GM06990 (cell line): ENCODE data around the gene PTPRS.

ENCODE experiments used
- DNase-seq: peaks from one replicate; pipeline ENCODE4 v3.0.0-alpha.2; 2011; ENCODE audit not compliant: insufficient read length; ENCODE audit errors: extremely low read depth
- H3K27me3 ChIP-seq: replicated peaks from 2 replicates; pipeline ENCODE4 v1.6.0; 2011; ENCODE audit warnings: low read length; ENCODE audit not compliant: control insufficient read depth, insufficient read depth
- H3K36me3 ChIP-seq: 2 replicates; pipeline ENCODE4 v1.5.1; 2011; ENCODE audit warnings: low read length; ENCODE audit not compliant: control insufficient read depth, insufficient read depth
- H3K4me3 ChIP-seq: replicated peaks from 2 replicates; pipeline ENCODE4 v1.5.1; 2011; ENCODE audit warnings: low read depth, mild to moderate bottlenecking, control low read depth, low read length
- TF ChIP-seq, protein P1 (sequence below): IDR thresholded peaks from 2 replicates; pipeline ENCODE4 v1.5.1; 2011; ENCODE audit warnings: low read length, control low read depth, mild to moderate bottlenecking, inconsistent platforms; ENCODE audit not compliant: insufficient read depth, poor library complexity, severe bottlenecking

PTPRS gene

GRCh38 chr19:5334824-5335500, 5.7 kb downstream of the PTPRS start:
- Histone ChIP-seq H3K4me3 (no peak overlapping the region), H3K36me3 (no peaks in the 10 kb centered on the region), H3K27me3 (no peaks in the 10 kb centered on the region; the same call in 1 of the 2 replicates)
- TF ChIP-seq, protein P1, sequence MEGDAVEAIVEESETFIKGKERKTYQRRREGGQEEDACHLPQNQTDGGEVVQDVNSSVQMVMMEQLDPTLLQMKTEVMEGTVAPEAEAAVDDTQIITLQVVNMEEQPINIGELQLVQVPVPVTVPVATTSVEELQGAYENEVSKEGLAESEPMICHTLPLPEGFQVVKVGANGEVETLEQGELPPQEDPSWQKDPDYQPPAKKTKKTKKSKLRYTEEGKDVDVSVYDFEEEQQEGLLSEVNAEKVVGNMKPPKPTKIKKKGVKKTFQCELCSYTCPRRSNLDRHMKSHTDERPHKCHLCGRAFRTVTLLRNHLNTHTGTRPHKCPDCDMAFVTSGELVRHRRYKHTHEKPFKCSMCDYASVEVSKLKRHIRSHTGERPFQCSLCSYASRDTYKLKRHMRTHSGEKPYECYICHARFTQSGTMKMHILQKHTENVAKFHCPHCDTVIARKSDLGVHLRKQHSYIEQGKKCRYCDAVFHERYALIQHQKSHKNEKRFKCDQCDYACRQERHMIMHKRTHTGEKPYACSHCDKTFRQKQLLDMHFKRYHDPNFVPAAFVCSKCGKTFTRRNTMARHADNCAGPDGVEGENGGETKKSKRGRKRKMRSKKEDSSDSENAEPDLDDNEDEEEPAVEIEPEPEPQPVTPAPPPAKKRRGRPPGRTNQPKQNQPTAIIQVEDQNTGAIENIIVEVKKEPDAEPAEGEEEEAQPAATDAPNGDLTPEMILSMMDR: no peak
- no peak for DNase-seq

DNA sequence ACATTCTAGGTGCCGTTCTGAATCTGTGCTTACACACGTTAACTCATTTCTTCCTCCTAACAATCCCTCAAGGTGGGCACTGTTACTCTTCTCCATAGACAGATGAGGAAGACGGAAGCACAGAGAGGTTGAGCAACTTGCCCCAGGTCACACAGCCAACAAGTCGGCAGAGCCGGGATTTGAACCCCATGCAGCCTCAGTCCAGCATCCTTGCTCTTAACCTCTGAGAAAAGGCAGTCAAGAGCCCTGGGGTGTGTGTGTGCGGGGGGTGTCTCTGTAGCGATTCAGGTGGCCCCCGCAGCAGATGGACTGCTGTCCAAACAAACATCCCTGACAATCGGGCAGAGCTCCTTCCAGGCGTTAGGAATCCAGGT, 6.3 kb downstream of the PTPRS start:
- Histone ChIP-seq H3K36me3 (no peaks in the 10 kb centered on the region), H3K27me3 (no peaks in the 10 kb centered on the region; the same call in 1 of the 2 replicates), H3K4me3 (no peak overlapping the region)
- no peak for DNase-seq
- TF ChIP-seq, protein P1: no peak

DNA sequence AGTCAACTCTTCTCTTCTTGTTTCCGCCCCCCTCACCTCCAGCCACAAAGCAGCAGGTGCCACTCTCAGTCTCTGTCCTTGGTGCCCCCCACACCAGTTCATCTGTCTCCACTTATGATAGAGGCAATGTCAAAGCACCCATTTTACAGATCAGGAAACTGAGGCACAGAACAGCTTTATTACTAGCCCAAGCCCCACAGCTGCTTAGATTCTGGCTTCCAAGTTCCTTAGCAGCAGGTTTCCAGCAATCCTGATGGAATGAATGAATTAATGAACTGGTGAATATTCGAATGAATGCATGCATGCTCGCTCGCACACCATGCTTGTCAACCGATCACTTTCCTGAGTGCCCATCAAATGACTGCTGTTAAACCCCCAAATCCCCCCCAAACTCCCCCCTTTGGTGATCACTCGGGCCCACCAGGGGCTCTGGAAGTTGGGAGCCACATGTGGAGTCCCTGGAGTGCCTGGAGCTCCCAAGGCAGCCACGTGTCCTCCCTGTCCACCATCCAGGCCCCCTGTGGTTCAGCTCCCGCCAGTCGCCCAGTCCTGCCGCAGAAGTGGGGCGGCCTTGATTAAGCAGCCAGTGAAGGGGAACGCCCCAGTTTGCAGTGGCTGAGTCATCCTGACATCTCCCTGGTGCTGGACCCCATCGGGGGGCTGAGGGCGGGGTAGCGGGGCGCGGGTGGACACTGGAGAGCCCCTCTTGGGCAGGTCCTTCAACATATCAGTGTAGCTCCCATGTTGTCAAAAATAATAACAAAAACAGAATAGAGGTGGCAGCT, 6.8 kb downstream of the PTPRS start:
- DNase-seq: peak; percentile 58
- no peak overlapping the region for H3K4me3 ChIP-seq
- H3K27me3 ChIP-seq: no peaks in the 10 kb centered on the region; the same call in 1 of the 2 replicates
- TF ChIP-seq, protein P1: no peak
- H3K36me3 ChIP-seq: no peaks in the 10 kb centered on the region

GRCh38 chr19:5332501-5332900, 8.1 kb downstream of the PTPRS start:
- Histone ChIP-seq H3K4me3 (no peak overlapping the region), H3K27me3 (no peaks in the 10 kb centered on the region; the same call in 1 of the 2 replicates), H3K36me3 (no peaks in the 10 kb centered on the region)
- no peak for DNase-seq
- TF ChIP-seq, protein P1: no peak

DNA sequence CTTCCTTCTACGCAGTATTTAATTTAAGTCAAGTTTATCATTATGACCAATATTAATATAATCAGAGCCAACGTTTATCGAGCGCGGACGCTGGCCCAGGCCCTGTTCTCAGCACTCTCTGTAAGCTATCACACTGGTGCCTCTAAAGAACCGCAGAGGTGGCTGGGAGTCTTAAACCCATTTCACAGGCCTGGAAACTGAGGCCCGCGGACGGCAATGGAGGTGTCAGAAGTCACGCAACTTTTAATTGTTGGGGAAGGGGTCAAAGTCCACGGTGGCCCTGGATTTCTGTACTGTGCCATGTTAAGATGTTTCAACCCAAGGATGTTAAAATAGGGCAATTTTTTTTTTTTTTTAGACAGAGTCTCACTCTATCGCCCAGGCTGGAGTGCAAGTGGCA, 8.8 kb downstream of the PTPRS start:
- TF ChIP-seq, protein P1: no peak
- DNase-seq: no peak
- Histone ChIP-seq H3K4me3 (no peak overlapping the region), H3K36me3 (no peaks in the 10 kb centered on the region), H3K27me3 (no peaks in the 10 kb centered on the region; the same call in none of the 2 replicates)
